NCI-H774 (cell line): ENCODE data around the gene SNCG.
"Not testable (repeated sequence)": the region's sequence is repeated elsewhere in the genome, so short reads cannot be mapped to it uniquely, and the experiment has no call there.

Source experiments
- DNase-seq: peaks from one replicate; lab custom pipeline; 2025; lab: John Stamatoyannopoulos, UW

The SNCG gene

DNA sequence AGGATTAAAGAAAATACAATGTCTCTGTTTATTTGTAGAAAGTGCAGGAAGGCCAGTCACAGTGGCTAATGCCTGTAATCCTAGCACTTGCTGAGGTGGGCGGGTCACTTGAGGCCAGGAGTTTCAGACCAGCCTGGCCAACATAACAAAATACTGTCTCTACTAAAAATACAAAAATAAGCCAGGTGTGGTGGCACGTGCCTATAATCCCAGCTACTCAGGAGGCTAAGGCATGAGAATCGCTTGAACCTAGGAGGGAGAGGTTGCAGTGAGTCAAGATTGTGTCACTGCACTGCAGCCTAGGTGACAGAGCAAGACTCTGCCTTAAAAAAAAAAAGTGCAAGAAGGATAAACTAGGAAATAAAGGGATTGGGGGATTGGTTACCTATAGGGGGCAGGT, 20.1 kb downstream of the SNCG start:
- not testable (repeated sequence) for DNase-seq

DNA sequence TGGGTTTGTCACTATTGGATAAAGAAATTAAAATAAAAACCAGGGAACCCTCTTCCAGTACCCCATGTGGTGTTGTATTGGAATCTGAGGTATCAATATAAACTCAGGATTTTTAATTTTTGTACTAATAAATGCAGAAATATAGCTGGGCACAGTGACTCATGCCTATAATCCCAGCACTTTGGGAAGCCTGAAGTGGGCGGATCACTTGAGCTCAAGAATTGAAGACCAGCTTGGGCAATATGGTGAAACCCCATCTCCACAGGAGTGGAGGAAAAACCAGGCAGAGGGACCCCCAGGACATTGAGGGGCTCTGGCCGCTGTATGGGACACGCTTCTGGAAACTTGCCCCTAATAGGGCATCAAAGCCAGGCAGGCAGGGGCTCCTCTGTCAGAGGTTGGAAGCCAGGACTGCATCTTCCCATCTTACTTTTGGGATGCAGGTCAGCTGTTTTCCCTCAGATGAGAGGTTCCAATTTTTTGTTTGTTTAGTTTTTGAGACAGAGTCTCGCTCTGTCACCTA, 21.0 kb downstream of the SNCG start:
- no peak for DNase-seq

DNA sequence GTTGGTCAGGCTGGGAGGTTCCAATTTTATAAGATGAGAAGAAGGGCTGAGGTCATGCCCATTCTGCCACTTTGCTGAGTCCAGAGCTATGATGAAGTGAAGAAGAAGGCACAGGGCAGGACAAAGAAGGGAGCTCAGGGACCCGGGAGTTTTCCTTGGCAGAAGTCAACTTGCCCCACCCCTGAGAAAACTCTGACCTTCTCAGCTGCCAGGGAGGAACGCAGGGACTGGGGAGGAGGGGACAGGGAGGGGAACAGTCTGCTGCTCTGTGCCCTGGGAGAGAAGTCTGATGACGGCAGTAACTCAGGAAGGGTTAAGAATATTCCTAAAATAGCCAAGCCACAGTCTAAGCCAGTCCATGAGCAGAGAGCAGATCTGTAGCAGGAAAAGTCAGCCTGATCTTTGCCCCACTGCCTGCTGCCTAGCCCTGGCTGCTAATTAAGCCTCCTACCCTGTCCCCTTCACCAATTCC, 21.6 kb downstream of the SNCG start:
- no peak for DNase-seq

DNA sequence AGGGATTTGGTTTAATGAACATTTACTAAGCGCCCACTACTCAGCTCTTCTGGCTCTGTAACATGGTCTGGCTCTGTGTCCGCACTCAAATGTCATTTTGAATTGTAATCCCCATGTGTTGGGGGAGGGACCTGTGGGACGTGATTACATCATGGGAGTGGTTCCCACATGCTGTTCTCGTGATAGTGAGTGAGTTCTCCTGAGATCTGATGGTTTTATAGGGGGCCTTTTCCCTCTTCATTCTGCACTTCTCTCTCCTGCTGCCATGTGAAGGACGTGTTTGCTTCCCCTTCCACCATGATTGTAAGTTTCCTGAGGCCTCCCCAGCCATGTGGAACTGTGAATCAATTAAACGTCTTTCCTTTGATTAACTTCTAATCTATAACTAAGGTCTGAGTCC, 22.6 kb downstream of the SNCG start:
- not testable (repeated sequence) for DNase-seq

DNA sequence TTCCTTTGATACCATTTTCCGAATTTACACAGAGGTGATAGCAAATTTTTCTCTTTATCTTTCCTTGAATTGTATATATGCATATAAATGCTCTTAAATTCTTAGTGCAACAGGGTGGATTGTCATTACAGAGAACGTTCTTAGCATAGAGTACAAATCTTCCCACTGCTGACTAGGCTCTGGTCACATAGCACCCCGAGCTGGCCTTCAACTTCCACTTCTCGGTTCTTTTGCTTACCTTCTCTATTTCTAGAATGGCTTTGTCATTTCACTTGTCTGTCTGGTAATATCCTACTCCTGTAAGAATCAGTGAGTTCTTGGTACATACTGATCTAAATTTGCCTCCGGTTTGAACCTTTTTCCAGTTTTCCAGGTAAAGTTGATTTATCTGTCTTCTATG, 23.3 kb downstream of the SNCG start:
- no peak for DNase-seq

DNA sequence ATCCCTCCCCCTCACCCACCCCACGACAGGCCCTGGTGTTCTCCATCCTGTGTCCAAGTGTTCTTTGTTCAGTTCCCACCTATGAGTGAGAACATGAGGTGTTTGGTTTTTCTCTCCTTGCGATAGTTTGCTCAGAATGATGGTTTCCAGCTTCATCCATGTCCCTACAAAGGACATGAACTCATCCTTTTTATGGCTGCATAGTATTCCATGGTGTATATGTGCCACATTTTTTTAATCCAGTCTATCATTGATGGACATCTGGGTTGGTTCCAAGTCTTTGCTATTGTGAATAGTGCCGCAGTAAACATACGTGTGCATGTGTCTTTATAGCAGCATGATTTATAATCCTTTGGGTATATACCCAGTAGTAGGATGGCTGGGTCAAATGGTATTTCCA, 26.1 kb downstream of the SNCG start:
- not testable (repeated sequence) for DNase-seq

DNA sequence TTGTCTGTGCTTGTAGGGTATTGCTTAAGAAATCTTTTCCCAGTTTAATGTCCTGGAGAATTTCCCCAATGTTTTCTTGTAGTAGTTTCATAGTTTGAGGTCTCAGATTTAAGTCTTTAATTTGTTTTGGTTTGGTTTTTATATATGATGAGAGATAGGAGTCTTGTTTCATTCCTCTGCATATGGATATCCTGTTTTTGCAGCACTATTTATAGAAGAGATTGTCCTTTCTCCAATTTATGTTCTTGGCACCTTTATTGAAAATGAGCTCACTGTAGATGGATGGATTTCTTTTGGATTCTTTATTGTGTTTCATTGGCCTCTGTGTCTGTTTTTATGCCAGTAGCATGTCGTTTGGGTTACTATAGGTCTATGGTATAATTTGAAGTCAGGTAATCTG, 30.1 kb downstream of the SNCG start:
- DNase-seq: no peak

DNA sequence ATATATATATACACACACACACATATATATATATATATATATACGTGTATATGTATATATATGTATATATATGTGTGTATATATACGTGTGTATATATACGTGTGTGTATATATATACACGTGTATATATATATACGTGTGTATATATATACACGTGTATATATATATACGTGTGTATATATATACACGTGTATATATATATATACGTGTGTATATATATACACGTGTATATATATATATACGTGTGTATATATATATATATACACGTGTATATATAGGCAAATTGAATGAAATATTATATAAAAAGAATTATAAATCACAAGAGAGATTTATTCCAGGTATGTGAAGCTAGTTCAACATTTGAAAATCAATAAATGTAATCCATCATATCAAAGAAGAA, 33.0 kb downstream of the SNCG start:
- not testable (repeated sequence) for DNase-seq

DNA sequence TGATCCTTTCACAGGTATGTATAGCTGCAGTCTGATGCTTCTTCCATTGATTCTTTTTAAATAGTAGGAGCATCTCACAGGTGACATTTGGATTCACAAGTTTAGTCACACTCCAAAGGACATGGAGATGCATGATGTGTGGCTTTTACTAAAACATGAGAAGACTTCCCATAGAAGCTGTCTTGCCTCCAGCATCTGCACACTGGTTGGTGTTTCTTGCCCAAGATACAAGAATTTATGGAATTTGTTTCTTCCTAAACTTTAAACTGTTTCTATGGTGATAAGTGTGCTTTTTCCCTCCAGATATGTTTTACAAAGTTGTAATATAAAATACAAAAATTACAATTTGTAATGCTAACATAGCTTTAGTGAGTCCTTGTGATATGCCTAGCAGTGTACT, 34.1 kb downstream of the SNCG start:
- DNase-seq: no peak

DNA sequence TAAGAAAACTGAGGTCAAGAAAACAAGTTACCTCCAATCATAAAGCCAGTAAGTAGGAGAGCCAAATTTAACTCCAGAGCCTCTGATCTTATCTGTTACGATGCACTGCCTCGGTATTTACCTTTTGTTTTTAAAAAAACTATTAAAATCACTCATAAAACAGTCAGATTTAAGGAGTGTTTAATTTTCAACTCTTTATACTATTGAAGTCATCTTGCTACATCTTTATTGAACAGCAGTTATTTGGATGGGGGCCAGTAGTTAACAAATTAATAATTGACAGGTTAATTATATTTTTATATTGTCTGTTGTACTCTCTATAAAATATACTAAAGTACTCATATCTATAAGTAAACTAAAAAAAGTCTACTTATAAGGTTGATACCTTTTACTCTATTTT, 34.5 kb downstream of the SNCG start:
- no peak for DNase-seq

DNA sequence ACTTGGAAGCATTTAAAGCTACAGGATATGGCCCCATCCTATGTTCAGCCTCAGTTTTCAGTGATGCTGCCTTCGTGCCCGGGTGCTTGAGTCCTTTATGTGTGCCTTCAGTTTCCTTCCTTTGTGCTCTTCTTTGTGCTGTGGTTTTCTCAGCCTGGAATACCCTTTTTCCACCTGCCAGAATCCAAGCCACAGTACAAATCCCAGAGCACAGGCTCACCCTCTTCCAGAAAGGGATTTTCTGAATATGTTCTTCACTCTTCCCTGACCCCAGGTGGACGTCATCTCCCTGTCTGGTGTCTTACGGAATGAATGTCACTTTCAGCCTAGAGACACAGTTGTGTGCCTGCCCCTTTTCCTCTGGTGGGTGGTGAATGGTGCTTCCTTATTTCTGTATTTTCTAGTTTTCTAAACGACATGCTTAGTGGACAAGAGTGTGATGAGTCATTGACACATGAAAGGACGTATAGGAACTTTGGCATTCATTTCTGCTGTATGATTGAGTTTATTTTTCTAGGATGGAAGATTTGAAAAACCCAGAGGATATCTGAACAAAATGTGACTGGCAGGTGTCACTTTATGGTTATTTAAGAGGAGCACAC, 41.5 kb downstream of the SNCG start:
- not testable (repeated sequence) for DNase-seq

DNA sequence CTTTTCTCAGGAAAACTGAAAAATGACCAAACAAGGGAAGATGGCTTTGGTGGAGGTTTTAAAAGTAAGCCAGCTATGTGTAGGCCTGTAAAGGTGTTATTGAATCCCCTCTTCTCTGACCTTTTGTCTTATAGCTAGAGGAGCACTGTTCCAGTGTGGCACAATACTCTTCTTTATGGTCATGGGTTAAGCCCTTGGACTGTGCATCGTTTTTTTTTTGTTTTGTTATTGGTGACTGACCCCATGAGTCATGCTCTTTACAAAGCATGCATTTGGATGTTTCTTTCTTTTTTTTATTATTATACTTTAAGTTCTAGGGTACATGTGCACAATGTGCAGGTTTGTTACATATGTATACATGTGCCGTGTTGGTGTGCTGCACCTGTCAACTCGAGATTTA, 42.1 kb downstream of the SNCG start:
- DNase-seq: no peak

DNA sequence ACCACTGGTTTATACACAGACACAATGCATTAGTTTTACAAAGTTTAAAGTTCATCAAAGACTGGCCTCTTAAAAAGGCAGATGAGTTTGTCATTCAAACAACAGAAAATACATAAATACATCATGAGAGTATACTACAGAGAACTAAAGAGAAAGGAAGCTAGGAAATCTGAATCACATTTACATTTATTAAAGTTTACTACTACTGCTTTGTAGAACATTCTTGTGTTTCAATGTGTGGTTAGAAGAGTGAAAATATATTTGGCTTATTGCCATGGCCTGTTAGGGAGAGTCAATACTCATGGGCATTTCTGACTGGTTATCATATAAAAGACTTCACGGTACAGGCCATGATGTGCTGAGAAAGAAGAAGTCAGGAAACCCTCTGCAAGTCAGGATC, 48.7 kb downstream of the SNCG start:
- not testable (repeated sequence) for DNase-seq

DNA sequence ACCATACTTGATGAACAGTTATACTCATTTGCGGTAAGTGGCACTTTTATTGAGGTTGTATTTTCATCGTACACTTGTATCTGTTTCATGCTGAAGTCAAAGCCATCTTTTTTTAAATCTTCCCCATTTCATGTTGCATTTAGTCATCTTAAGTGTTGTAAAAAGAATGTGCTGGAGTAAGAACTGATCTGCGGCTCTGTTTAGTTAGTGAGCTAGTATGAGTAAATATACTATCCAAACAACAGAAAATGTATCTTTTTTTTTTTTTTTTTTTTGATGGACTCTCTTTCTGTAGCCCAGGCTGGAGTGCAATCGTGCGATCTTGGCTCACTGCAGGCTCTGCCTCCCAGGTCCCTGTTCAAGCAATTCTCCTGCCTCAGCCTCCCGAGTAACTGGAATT, 49.3 kb downstream of the SNCG start:
- not testable (repeated sequence) for DNase-seq

DNA sequence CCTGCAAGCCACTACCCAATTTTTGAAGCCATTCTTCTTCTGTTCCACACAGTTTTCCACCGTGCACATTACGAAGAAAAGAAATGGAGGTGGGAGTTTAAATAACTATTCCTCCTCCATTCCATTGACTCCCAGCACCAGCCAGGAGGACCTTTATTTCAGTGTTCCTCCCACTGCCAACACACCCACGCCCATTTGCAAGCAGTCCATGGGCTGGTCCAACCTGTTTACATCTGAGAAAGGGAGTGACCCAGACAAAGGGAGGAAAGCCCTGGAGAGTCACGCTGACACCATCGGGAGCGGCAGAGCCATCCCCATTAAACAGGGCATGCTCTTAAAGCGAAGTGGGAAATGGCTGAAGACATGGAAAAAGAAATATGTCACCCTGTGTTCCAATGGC, 49.9 kb downstream of the SNCG start:
- DNase-seq: not testable (repeated sequence)

DNA sequence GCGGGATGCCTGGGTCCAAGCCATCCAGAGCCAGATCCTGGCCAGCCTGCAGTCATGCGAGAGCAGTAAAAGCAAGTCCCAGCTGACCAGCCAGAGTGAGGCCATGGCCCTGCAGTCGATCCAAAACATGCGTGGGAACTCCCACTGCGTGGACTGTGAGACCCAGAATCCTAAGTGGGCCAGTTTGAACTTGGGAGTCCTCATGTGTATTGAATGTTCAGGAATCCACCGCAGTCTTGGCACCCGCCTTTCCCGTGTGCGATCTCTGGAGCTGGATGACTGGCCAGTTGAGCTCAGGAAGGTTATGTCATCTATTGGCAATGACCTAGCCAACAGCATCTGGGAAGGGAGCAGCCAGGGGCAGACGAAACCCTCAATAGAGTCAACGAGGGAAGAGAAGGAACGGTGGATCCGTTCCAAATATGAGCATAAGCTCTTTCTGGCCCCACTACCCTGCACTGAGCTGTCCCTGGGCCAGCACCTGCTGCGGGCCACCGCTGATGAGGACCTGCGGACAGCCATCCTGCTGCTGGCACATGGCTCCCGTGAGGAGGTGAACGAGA, 50.8 kb downstream of the SNCG start:
- not testable (repeated sequence) for DNase-seq
